HG03378 (cell line): ENCODE results near the gene STXBP4.

Source experiments
- ATAC-seq: cut with Tn5 transposase; IDR thresholded peaks from one replicate; pipeline ENCODE4 v1.9.1; 2021; ENCODE audit warnings: mild to moderate bottlenecking, moderate library complexity; ENCODE audit not compliant: unreplicated experiment

STXBP4 gene

GRCh38 chr17:55114283-55114682 is 145.7 kb downstream of the STXBP4 start:
- no peak for ATAC-seq

DNA sequence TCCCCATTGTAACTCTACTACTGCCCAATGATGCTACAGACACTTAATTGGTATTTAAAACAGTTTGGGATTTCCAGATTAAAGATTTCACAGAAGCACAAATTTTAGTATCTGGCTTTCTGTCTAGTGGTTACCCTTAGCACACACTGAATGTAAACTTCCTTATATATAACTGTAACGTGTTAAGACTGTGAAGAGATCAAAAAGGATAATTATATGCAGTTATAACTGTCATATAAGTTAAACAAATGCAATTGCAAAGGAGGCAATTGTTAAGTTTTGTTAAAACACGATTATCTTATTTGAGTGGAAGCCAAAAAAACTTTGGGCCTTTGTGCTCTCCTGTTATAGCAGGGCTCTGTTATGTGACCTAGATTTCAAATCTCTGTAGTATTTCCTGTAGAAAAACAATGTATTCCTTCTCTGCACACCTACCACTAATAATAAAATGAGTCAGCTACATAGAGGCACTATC is 147.9 kb downstream of the STXBP4 start:
- ATAC-seq, result no peak

- no peak for ATAC-seq
Observed at GRCh38 chr17:55117164-55117563, 148.6 kb downstream of the STXBP4 start.

DNA sequence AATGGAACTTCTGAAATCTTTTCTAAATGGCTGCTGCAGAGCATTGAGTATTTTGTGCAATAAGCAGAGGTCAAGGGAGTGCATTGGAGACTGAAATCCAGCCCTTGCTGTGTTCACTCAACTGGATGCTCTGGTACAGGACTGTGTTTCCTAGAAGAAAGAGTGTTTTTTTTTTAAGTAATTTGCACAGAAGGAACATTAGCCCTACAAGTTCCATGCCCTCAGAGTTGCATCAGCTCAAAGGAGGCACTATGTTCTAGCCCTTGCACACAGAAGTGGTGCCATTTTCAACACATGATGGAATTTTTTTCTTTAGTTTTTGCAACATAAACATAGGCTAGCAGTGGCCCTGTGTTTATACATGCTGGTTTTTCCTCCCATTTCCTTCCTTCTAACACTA is 152.1 kb downstream of the STXBP4 start:
- no peak for ATAC-seq

GRCh38 chr17:55121268-55121667 is 152.7 kb downstream of the STXBP4 start:
- ATAC-seq, result no peak

GRCh38 chr17:55122114-55122513 is 153.5 kb downstream of the STXBP4 start:
- no peak for ATAC-seq

- ATAC-seq, result no peak
Observed at GRCh38 chr17:55124730-55125360, 156.3 kb downstream of the STXBP4 start.

DNA sequence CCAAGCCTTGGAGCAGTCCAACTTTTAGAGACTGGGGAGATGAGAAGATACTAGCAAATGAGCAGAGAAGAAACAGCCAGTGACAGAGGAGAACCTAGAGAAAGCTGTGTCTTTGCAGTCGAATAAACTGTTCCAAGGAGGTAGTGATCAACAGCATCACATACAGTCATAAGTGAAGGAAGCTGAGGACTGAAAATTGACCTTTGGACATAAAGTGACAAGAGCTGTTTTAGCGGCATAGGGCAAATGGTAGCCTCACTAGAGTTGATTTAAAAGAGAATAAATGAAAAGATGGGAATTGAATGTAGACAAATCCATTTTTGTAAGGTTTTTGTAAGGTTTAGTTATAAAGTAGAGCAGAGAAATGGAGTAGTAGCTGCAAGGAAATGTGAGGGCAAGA is 165.0 kb downstream of the STXBP4 start:
- ATAC-seq, result no peak

DNA sequence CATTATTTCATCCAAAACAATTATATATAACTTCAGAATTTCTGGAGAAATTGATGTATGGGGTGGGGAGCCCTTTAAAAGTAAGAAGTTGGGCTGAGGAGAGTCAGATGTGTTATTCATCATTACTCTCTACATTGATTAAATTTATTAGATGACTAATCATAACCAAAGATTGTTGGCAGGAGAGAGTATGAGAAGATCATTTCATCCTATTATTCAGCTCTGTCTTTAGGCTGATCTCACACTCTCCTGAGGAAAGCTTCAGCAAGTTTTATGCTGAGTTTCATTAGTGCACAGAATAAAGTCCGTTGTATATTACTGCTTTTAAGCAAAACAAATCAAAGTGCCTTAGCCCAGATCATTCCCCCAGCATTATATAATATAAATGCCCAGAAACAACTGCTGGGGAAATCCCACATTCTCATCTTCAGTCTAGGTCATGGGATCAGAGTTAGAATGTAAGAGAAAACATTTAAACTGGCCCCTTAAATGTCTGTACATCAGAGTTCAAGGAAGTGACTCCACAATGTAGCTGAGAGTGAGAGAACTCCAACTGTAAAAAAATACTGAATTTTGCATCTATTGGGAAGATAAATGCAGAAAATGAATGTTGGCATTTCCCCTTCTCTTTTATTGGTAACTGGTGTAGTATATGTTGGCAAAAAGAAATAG is 166.1 kb downstream of the STXBP4 start:
- ATAC-seq, result no peak

GRCh38 chr17:55140809-55141208 is 172.2 kb downstream of the STXBP4 start:
- no peak for ATAC-seq

DNA sequence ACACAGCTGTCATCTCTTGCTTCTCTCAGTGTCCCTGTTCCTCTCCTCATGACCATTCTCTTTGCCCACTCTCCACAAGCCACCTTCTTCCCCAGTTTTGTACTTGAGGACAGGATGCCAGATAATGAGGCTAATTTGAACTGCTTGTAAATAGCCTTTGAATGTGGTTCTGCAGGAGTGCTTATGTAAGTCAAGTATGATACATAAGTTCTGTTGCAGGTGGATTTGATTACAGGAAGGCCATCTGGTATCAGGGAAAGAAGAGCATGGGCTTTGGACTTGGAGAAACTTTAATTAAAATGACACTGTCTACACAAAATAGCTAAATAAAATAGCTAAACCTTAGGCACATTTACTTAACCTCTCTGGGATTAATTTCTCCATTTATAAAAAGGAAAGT is 176.0 kb downstream of the STXBP4 start:
- ATAC-seq, result no peak

GRCh38 chr17:55149485-55149884 is 180.9 kb downstream of the STXBP4 start:
- ATAC-seq, result no peak

- ATAC-seq, result no peak
Observed at GRCh38 chr17:55152236-55152635, 183.7 kb downstream of the STXBP4 start.

- no peak for ATAC-seq
Observed at GRCh38 chr17:55154101-55154500, 185.5 kb downstream of the STXBP4 start.

GRCh38 chr17:55155856-55156560 is 187.4 kb downstream of the STXBP4 start:
- no peak for ATAC-seq

- no peak for ATAC-seq
Observed at GRCh38 chr17:55157165-55157564, 188.6 kb downstream of the STXBP4 start.

GRCh38 chr17:55158439-55158838 is 189.9 kb downstream of the STXBP4 start:
- ATAC-seq, result no peak

DNA sequence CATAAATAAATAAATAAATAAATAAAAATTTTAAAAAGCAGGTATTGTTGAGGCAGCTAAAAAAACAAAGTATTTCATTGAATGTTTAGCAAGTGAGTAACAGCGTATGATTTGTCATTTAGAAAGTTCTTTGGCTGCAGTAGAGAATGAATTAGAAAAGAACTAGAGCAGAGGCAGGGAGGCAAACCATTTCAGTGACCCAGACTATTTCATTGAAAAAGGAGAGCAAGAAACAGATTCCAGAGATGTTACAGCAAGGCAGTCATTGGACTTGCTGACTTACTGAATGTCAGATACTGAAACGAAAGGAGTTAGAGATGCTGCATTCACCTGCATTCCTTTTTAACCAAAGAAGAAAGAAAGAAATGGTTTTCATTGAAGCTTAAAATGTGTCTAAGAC is 190.7 kb downstream of the STXBP4 start:
- no peak for ATAC-seq

DNA sequence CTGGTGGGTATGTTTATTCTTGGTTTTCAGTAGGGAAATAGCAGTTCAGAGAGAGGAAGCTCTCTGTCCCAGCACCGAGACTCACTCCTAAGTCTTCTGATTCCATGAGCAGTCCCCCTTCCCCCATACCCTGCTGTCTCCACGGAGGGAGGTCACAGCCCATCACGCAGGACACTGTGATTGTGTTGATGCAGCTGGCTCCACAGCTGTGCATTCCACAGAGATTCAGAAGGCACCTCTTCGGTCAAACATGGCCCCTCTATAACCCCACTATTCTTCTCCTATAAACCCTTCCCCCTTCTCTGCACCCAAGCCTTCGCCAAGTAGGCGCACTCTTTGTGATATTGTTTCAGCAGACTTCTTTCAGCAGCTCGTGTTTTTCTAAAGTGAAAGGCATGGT is 191.9 kb downstream of the STXBP4 start:
- no peak for ATAC-seq

DNA sequence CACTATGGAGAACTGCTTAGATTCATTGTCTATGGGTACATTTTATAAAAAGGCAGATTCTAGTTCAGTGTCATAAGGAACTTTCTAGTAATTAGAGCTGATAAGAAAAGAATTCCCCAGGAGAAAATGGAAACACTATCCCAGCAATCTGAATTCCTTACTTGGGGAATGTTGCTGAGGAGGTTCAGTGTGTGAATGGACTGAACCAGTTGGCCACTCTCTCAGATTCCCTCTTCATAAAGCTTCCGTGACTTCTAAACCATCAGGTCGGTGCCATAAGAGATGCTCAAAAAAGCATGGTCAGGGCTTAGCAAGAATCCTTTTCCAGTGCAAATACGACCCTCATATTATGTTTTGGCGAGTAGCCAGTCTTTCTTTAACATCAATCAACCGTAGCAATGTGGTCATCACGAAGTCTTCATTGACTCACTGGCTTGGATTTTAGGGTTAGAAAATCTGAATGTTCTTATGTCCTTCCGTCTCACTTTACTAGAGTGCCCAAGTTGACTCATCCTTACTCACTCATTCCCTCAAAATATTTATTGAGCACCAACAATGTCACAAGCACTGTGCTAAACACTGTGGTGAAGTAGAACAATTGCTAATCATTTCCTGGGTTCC is 193.5 kb downstream of the STXBP4 start:
- no peak for ATAC-seq

DNA sequence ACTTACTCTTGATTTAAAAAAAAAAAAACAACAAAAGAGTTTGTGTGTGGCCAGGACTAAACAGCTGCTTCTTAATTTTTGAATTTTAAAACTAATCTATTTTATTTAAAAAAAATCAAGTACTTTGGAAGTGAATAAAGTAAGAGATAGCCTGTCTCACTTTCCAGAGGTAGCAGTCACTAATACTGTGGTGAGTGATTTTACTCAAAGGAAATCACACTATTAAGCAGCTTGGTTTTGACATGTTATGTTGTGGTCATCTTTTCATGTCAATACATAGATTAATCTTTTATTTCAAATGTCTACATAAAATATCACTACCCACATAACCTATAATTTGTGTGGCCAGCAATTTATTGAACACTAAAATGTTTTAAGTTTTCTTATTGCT is 194.0 kb downstream of the STXBP4 start:
- ATAC-seq, result no peak

GRCh38 chr17:55163408-55163807 is 194.8 kb downstream of the STXBP4 start:
- no peak for ATAC-seq
